Esophagus muscularis mucosa (tissue), 4 donors: Measurements from ENCODE around the gene PAPSS1. TPM values are rescaled to one million over a fixed set of nuclear protein-coding genes. Genes with fewer than 3 reads are reported as not detected.

Experiments used
- DNase-seq: peaks from one replicate; pipeline ENCODE4 v3.0.0-alpha.2; 2017; ENCODE audit errors: extremely low spot score
- H3K27ac ChIP-seq, 4 donors: fragments of 200-600 bp; sonication (generic); replicated peaks in 1 of 4; 1 replicate in 3 of 4; 2 replicates in 1 of 4; pipeline ENCODE4 v1.5.1; 2016 to 2019; ENCODE audit warnings: mild to moderate bottlenecking in 1 of 4
- H3K27me3 ChIP-seq, 4 donors: fragments of 200-600 bp; sonication (generic); one replicate each; pipeline versions ENCODE4 v1.5.1 to v1.6.0; 2016 to 2019
- H3K36me3 ChIP-seq, 4 donors: fragments of 200-600 bp; sonication (generic); one replicate each; pipeline ENCODE4 v1.5.1; 2016 to 2019
- H3K4me1 ChIP-seq, 4 donors: fragments of 200-600 bp; sonication (generic); one replicate each; pipeline ENCODE4 v1.5.1; 2016 to 2019
- H3K4me3 ChIP-seq, 4 donors: fragments of 200-600 bp; sonication (generic); 1 replicate in 2 of 4; 2 replicates in 2 of 4; pipeline ENCODE4 v1.5.1; 2016 to 2019; ENCODE audit warnings: mild to moderate bottlenecking in 4 of 4, moderate library complexity in 1 of 4
- H3K9me3 ChIP-seq, 4 donors: fragments of 200-600 bp; sonication (generic); 1 replicate in 3 of 4; 2 replicates in 1 of 4; pipeline ENCODE4 v1.5.1; 2016 to 2019
- CTCF ChIP-seq, 3 experiments: fragments of 200-600 bp in 2 of 3; fragments of 450-650 bp in 1 of 3; sonication (generic) in 2 of 3; IDR thresholded peaks; one replicate each; pipeline ENCODE4 v1.5.1; 2017 to 2019; ENCODE audit warnings: antibody characterized with exemption in 3 of 3, mild to moderate bottlenecking in 2 of 3, moderate library complexity in 1 of 3
- EP300 ChIP-seq: sonication (generic); formaldehyde crosslinking; IDR thresholded peaks from one replicate; pipeline ENCODE4 v1.6.1; 2017; ENCODE audit warnings: antibody characterized with exemption
- POLR2A ChIP-seq: fragments of 450-650 bp; IDR thresholded peaks from one replicate; pipeline ENCODE4 v1.6.1; 2017; ENCODE audit warnings: antibody characterized with exemption, moderate library complexity, mild to moderate bottlenecking, low read depth
- POLR2AphosphoS5 ChIP-seq, 2 donors: sonication (generic); formaldehyde crosslinking; IDR thresholded peaks; one replicate each; pipeline ENCODE4 v1.6.1; 2017; ENCODE audit warnings: antibody characterized with exemption in 2 of 2
- WGBS: methylation state at CpG from one replicate; pipeline ENCODE4 v1.1.5; 2018; 5-methylcytosine and 5-hydroxymethylcytosine counted together
- intact Hi-C: fragments of 100-400 bp; cut with DNase I; formaldehyde crosslinking; loops from one replicate; pipeline ENCODE4 v1.15.1; 2023
- total RNA-seq, 4 donors: library from RNA; depleted of rRNA; stranded (reverse); fragments of >200 nt; gene quantifications; one replicate each; pipeline versions ENCODE4 v1.1.0 to v1.2.1, GENCODE V29; 2016

PAPSS1 gene
- total RNA-seq, 4 donors from 2014 or later, result 11.6 to 24.4 (median 18.1) TPM

GRCh38 chr4:107685740-107686139 is 34.3 kb downstream of the PAPSS1 start:
- Histone ChIP-seq H3K4me3 (no peak overlapping the region), H3K36me3 (peaks cover 0 to 34% (median 8%) of the 10 kb centered on the region in 4 donors), H3K9me3 (no peaks in the 10 kb centered on the region), H3K27me3 (no peaks in the 10 kb centered on the region), H3K27ac (no peak overlapping the region), H3K4me1 (no peaks in the 10 kb centered on the region)
- intact Hi-C loops, result no loop called here
- no peak for TF ChIP-seq EP300
- DNase-seq, result no peak
- 92% methylated on average over 1 of the region's 1 CpG for WGBS

GRCh38 chr4:107683873-107684272 is 36.2 kb downstream of the PAPSS1 start:
- H3K27ac ChIP-seq, result no peak overlapping the region
- DNase-seq, result no peak
- H3K4me3 ChIP-seq, result no peak overlapping the region
- H3K9me3 ChIP-seq, result peaks cover 0 to 6% (median 0%) of the 10 kb centered on the region in 4 donors
- intact Hi-C loops, result no loop called here
- no peaks in the 10 kb centered on the region for H3K27me3 ChIP-seq
- no peaks in the 10 kb centered on the region for H3K4me1 ChIP-seq
- H3K36me3 ChIP-seq, result peaks cover 0 to 50% (median 11%) of the 10 kb centered on the region in 4 donors
- no peak for TF ChIP-seq POLR2A
- no peak for TF ChIP-seq POLR2AphosphoS5 (IDR thresholded peaks at IDR 0.05)
- TF ChIP-seq EP300, result no peak
- TF ChIP-seq CTCF (IDR thresholded peaks at IDR 0.05), result no peak

GRCh38 chr4:107682306-107682705 is 37.7 kb downstream of the PAPSS1 start:
- no peak for DNase-seq
- no peaks in the 10 kb centered on the region for H3K4me1 ChIP-seq
- peaks cover 0 to 57% (median 14%) of the 10 kb centered on the region in 4 donors for H3K36me3 ChIP-seq
- H3K27ac ChIP-seq, result no peak overlapping the region
- H3K9me3 ChIP-seq, result peaks cover 0 to 6% (median 0%) of the 10 kb centered on the region in 4 donors
- 92% methylated on average over 3 of the region's 3 CpGs for WGBS
- intact Hi-C loops, result no loop called here
- no peaks in the 10 kb centered on the region for H3K27me3 ChIP-seq
- no peak overlapping the region for H3K4me3 ChIP-seq
- TF ChIP-seq POLR2AphosphoS5 (IDR thresholded peaks at IDR 0.05) (no peak), CTCF (IDR thresholded peaks at IDR 0.05) (no peak), EP300 (no peak), POLR2A (no peak)

GRCh38 chr4:107669068-107669467 is 51.0 kb downstream of the PAPSS1 start:
- Histone ChIP-seq H3K27me3 (no peaks in the 10 kb centered on the region), H3K27ac (no peak overlapping the region), H3K4me1 (peaks cover 0 to 13% (median 11%) of the 10 kb centered on the region in 4 donors), H3K36me3 (no peaks in the 10 kb centered on the region), H3K4me3 (no peak overlapping the region), H3K9me3 (no peaks in the 10 kb centered on the region)
- intact Hi-C loops, result no loop called here
- no peak for TF ChIP-seq POLR2AphosphoS5 (IDR thresholded peaks at IDR 0.05)
- no peak for DNase-seq

GRCh38 chr4:107666134-107666533 is 53.9 kb downstream of the PAPSS1 start:
- 56% methylated on average over 1 of the region's 1 CpG for WGBS
- intact Hi-C loops, result no loop called here
- DNase-seq, result no peak
- Histone ChIP-seq H3K36me3 (no peaks in the 10 kb centered on the region), H3K27ac (no peak overlapping the region), H3K9me3 (no peaks in the 10 kb centered on the region), H3K4me3 (no peak overlapping the region), H3K27me3 (no peaks in the 10 kb centered on the region), H3K4me1 (peaks cover 0 to 13% (median 11%) of the 10 kb centered on the region in 4 donors)
- no peak for TF ChIP-seq POLR2A
- TF ChIP-seq CTCF (IDR thresholded peaks at IDR 0.05), result peak; percentile 6 to 29 (median 14)

GRCh38 chr4:107665001-107665400 is 55.0 kb downstream of the PAPSS1 start:
- Histone ChIP-seq H3K9me3 (no peaks in the 10 kb centered on the region), H3K4me1 (peaks cover 0 to 13% (median 11%) of the 10 kb centered on the region in 4 donors), H3K27ac (no peak overlapping the region), H3K36me3 (no peaks in the 10 kb centered on the region), H3K4me3 (no peak overlapping the region), H3K27me3 (no peaks in the 10 kb centered on the region)
- intact Hi-C loops, result no loop called here
- 56% methylated on average over 1 of the region's 1 CpG for WGBS
- TF ChIP-seq EP300 (no peak), POLR2AphosphoS5 (IDR thresholded peaks at IDR 0.05) (no peak), CTCF (IDR thresholded peaks at IDR 0.05) (no peak), POLR2A (no peak)
- DNase-seq, result no peak
